Uterus (tissue), 4 donors: ENCODE results near the gene SLC29A4. TPM values are rescaled to one million over a fixed set of nuclear protein-coding genes. Genes with fewer than 3 reads are reported as not detected.
A peak's percentile ranks its signal among the peaks of the same experiment; 100 is the strongest.
"Not testable (repeated sequence)": the region's sequence is repeated elsewhere in the genome, so short reads cannot be mapped to it uniquely, and the experiment has no call there.

Experiments
- DNase-seq, 2 donors: peaks; one replicate each; pipeline ENCODE4 v3.0.0-alpha.2; 2019 to 2020
- H3K27ac ChIP-seq, 2 donors: fragments of 200-600 bp; sonication (generic); 1 replicate in 1 of 2; 2 replicates in 1 of 2; pipeline ENCODE4 v1.5.1; 2016 to 2018
- H3K27me3 ChIP-seq, 2 donors: fragments of 200-600 bp; sonication (generic); one replicate each; pipeline ENCODE4 v1.5.1; 2018 to 2019; ENCODE audit warnings: control low read depth in 1 of 2
- H3K36me3 ChIP-seq, 2 donors: fragments of 200-600 bp; sonication (generic); one replicate each; pipeline ENCODE4 v1.5.1; 2019; ENCODE audit warnings: control low read depth in 1 of 2
- H3K4me1 ChIP-seq, 2 donors: fragments of 200-600 bp; sonication (generic); one replicate each; pipeline ENCODE4 v1.5.1; 2018 to 2019; ENCODE audit warnings: control low read depth in 1 of 2
- H3K4me3 ChIP-seq, 2 donors: fragments of 200-600 bp; sonication (generic); 1 replicate in 1 of 2; 2 replicates in 1 of 2; pipeline ENCODE4 v1.5.1; 2018 to 2019; ENCODE audit warnings: mild to moderate bottlenecking in 1 of 2
- H3K9me3 ChIP-seq, 2 donors: fragments of 200-600 bp; sonication (generic); one replicate each; pipeline ENCODE4 v1.5.1; 2019; ENCODE audit warnings: control low read depth in 1 of 2
- CTCF ChIP-seq, 4 experiments: fragments of 200-600 bp in 2 of 4; fragments of 450-650 bp in 2 of 4; sonication (generic) in 2 of 4; IDR thresholded peaks; one replicate each; pipeline ENCODE4 v1.5.1; 2016 to 2019; ENCODE audit warnings: antibody characterized with exemption in 4 of 4, mild to moderate bottlenecking in 2 of 4, moderate library complexity in 1 of 4
- POLR2A ChIP-seq, 2 donors: fragments of 450-650 bp; IDR thresholded peaks; one replicate each; pipeline ENCODE4 v1.6.1; 2016; ENCODE audit warnings: antibody characterized with exemption in 2 of 2, mild to moderate bottlenecking in 1 of 2, moderate library complexity in 1 of 2
- intact Hi-C: fragments of 100-400 bp; cut with DNase I; formaldehyde crosslinking; loops from one replicate; pipeline ENCODE4 v1.15.1; 2023; ENCODE audit warnings: low total_unique reads
- total RNA-seq, 4 donors: library from RNA; depleted of rRNA in 3 of 4; stranded (reverse); fragments of >200 nt in 3 of 4; gene quantifications; one replicate each; pipeline versions ENCODE4 v1.1.0 to v1.2.4, GENCODE V29; 2014 to 2023
- donor health status: DM: yes; HTN: yes; CAD: no.

Gene SLC29A4
- total RNA-seq, 4 donors from 2014 or later = 1.8 to 5.0 TPM; not detected in 2

- Histone ChIP-seq H3K4me1 (no peaks in the 10 kb centered on the region), H3K9me3 (no peaks in the 10 kb centered on the region), H3K27ac (no peak overlapping the region), H3K27me3 (no peaks in the 10 kb centered on the region), H3K4me3 (no peak overlapping the region), H3K36me3 (no peaks in the 10 kb centered on the region)
- TF ChIP-seq POLR2A (IDR thresholded peaks at IDR 0.05) (no peak), CTCF (IDR thresholded peaks at IDR 0.05) (no peak)
- no peak for DNase-seq
- intact Hi-C loops = no loop called here
Observed at GRCh38 chr7:5303591-5304505, 21.1 kb downstream of the SLC29A4 start.

- H3K27me3 ChIP-seq, H3K9me3 ChIP-seq, H3K27ac ChIP-seq, H3K4me1 ChIP-seq, DNase-seq, H3K36me3 ChIP-seq, H3K4me3 ChIP-seq, intact Hi-C loops: not testable (repeated sequence)
Observed at GRCh38 chr7:5305050-5305449, 22.3 kb downstream of the SLC29A4 start.

GRCh38 chr7:5307221-5308142, 24.7 kb downstream of the SLC29A4 start:
- H3K4me3 ChIP-seq, H3K36me3 ChIP-seq, DNase-seq, H3K27me3 ChIP-seq, H3K4me1 ChIP-seq, H3K27ac ChIP-seq, intact Hi-C loops, H3K9me3 ChIP-seq: not testable (repeated sequence)

DNA sequence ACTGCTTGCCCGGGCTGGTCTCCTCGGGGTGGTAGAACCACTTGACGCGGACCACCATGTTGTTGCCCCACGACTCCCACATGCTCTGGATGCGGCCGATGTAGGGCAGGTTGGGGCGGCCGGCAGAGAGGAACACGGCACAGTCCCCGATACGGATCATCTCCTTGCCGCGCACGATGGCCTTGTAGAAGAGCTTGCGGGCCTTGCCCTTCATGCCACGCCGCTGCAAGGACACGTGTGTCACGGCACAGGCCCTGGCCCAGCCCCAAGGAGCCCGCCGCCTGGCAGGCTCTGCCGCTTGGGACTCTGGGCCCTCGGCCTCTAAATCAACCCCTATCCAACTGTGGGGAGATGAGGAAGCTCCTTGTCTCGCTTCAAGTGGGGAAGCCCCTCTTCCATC, 26.4 kb downstream of the SLC29A4 start:
- intact Hi-C loops = no loop called here
- H3K27me3 ChIP-seq = no peaks in the 10 kb centered on the region
- H3K9me3 ChIP-seq = no peaks in the 10 kb centered on the region
- DNase-seq = no peak
- no peak overlapping the region for H3K4me3 ChIP-seq
- TF ChIP-seq CTCF (IDR thresholded peaks at IDR 0.05) (no peak), POLR2A (IDR thresholded peaks at IDR 0.05) (no peak)
- H3K4me1 ChIP-seq = peaks cover 0 to 4% of the 10 kb centered on the region in 2 donors
- no peaks in the 10 kb centered on the region for H3K36me3 ChIP-seq
- H3K27ac ChIP-seq = no peak overlapping the region

GRCh38 chr7:5310822-5311405, 28.2 kb downstream of the SLC29A4 start:
- intact Hi-C loops = no loop called here
- Histone ChIP-seq H3K36me3 (no peaks in the 10 kb centered on the region), H3K4me3 (no peak overlapping the region), H3K4me1 (peaks cover 0 to 4% of the 10 kb centered on the region in 2 donors), H3K27ac (no peak overlapping the region), H3K9me3 (no peaks in the 10 kb centered on the region), H3K27me3 (no peaks in the 10 kb centered on the region)
- no peak for DNase-seq
- TF ChIP-seq CTCF (IDR thresholded peaks at IDR 0.05) = no peak
- TF ChIP-seq POLR2A (IDR thresholded peaks at IDR 0.05) = no peak

DNA sequence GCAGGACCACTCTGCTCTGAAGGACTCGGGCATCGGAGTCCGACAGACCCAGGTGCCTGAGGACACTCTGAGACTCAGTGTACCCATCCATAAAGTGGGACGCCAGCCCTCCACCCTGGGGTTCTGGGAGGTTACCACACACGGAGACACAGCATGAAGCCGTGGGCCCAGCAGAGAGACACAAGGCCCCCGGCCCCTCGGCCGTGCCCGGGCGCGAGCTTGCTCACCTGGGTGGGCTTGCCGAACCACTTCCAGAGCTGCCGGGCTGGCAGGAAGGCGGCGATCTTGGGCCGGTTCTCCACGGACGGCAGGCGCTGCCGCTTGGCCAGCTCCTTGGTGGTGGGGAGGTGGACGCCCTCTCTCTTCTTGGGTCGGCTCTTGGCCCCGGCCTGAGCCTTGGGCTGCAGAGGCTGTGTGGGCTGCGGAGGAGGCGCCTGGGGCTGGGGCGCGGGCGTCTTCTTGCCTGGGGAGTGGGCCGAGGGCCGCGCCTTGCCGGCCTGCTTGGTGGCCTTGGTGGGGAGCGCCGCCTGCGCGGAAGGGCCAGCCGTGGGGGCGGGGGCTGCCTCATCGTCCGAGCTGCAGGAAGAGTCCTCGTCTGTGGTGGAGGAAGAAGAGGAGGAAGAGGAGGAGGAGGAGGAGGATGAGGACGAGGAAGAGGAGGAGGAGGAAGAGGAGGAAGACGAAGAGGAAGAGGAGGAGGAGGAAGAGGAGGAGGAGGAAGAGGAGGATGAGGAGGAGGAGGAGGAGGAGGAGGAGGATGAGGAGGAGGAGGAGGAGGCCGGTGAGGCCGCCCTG, 29.7 kb downstream of the SLC29A4 start:
- H3K27me3 ChIP-seq, H3K4me1 ChIP-seq, DNase-seq, H3K4me3 ChIP-seq, H3K9me3 ChIP-seq, intact Hi-C loops, H3K36me3 ChIP-seq: not testable (repeated sequence)
- H3K27ac ChIP-seq = peak overlapping the region; percentile 68 to 71

- H3K4me1 ChIP-seq, H3K4me3 ChIP-seq, H3K36me3 ChIP-seq, intact Hi-C loops, H3K27me3 ChIP-seq, H3K9me3 ChIP-seq: not testable (repeated sequence)
- H3K27ac ChIP-seq = peak overlapping the region; percentile 68 to 71
- peak; percentile 55 to 61 for DNase-seq
Observed at GRCh38 chr7:5313076-5313885, 30.5 kb downstream of the SLC29A4 start.
